ENCODE measurements around the gene SLC22A1.

GRCh38 chr6:160076009-160076408, 45.6 kb upstream of the SLC22A1 start:
- TF ChIP-seq CTCF (IDR thresholded peaks at IDR 0.05) (no peak), POLR2AphosphoS5 (IDR thresholded peaks at IDR 0.05; ENCODE audit: insufficient read depth in 1 of 2, low read depth in 1 of 2) (no peak)

All from vagina (tissue), 2 donors.